ENCODE data around the gene CORO7.

Gene CORO7

DNA sequence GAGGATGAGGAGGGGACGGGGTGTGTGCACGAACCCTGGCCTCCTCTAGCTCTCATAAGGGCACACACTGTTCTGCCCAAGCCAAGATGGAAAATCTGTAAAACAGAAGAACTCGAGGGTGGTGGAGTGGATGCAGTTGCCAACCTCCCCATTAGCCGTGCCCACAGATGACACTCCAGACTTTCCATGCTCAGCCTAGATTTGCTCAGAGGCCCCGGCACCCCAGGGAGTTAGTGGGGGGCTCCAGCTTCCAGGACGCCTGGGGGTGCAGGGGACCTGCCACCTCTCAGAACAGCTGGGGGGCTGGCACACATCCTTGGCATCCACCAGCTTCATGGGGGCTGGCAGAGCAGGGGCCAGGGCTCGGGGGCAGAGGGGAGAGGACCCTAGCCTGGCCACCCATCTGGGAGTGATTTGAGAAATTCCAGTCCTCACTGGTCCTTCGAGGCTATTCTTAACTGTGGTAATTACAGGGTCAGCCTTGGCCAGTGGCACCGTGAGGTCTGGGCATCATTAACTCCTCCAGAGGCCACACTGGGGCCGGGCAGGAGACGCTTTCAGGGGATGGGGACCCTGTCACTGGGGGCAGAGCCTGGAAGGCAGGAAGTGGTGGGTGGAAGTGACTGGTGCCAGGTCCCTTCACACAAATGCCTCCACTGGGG, 30.5 kb downstream of the CORO7 start:
- DNase-seq (ENCODE audit: extremely low read depth in 1 of 2, low read depth in 1 of 2), result no peak

DNA sequence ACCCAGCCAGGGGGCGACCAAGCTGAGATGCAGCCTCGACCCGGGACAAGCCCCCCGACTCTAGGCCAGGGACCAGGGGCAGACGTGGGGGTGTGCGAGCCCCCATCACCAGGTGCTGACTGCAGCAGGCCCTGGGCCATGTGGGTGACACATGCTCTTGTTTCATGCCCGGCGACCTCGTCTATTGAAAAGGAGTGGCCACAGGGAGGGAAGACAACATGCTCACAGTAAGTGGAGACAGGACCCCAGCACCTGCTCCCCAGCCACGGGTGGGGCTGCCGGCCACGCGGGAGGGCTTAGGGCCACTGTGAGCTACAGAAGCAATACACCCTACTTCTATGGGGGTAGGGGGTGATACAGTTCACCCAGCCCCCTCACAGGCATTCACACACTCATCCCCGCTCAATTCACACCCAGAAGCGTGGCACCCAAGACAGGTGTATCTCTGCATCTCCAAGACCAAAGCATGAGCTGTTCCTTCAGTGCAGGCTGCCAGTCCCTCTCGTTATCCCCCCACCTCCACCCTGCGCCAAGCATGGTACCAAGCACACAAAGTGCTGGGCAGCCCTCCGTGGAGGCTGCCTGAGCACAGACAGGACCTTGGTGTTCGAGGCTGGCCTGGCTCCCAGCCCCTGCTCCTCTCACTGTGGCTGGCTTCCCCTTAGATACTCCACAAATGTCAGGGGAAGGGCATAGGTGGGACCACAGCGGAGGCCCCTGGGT, 31.2 kb downstream of the CORO7 start:
- DNase-seq (ENCODE audit: extremely low read depth in 1 of 2, low read depth in 1 of 2), result no peak

DNA sequence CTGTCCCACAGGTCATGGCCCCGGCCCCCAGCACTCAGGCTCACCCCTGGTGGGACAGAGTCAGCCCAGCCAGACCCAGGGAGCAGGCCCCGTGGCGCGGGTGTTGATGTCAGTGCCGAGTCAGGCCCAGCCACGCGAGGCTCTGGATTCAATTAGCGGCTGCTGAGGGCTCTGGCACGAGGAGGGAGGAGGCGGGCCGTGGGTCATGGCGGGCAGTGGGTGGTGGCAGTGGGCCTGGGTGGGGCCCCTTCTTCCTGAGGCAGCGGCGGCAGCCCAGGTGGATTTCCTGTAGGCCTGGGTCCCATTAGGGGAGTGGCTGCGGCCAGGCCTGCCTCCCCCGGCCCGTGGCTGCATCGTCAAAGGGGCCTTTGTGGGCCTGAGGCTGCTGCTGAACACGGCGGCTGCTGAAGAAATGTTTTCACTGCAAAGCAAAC, 31.9 kb downstream of the CORO7 start:
- DNase-seq (ENCODE audit: extremely low read depth in 1 of 2, low read depth in 1 of 2), result no peak

DNA sequence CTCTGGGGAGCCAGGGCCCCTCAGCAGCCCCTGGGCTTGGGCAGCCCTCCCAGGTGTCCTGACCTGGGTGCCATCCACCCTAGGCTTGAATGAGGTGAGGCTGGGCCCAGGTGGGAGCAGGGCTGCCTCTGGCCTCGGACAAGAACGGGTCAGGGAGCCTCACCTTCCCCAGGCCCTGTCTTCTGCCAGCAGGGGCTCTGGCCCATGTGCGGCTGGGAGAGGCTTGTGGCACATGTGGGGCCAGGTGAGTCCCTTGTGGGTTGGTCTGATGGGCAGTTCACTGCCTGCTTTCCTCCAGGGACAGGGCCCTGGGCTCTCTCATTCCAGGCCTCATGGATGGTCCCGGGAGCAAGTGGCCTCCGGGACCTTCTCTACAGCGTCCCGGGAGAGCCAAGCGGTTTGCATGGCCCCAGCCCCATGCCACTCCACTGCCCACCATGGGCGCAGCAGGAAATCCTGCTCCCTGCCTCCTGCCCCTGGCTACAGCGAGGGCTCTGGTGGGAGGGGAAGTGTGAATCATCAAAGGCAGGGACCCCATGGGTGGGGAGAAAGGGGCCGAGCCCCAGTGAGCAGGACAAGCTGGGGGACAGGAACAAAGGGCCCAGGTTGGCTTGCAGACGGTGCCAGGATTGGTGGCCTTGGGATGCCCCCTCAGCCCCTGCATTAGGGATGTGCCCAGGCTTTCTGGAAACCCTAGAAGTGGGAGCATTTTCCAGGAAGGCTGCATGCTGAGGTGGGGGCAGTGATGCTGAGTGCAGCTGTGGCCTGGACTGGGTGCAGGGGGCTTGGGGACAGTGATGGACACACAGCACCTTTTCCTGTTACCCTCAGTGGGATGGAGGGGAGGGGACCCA, 32.6 kb downstream of the CORO7 start:
- no peak for DNase-seq (ENCODE audit: extremely low read depth in 1 of 2, low read depth in 1 of 2)

DNA sequence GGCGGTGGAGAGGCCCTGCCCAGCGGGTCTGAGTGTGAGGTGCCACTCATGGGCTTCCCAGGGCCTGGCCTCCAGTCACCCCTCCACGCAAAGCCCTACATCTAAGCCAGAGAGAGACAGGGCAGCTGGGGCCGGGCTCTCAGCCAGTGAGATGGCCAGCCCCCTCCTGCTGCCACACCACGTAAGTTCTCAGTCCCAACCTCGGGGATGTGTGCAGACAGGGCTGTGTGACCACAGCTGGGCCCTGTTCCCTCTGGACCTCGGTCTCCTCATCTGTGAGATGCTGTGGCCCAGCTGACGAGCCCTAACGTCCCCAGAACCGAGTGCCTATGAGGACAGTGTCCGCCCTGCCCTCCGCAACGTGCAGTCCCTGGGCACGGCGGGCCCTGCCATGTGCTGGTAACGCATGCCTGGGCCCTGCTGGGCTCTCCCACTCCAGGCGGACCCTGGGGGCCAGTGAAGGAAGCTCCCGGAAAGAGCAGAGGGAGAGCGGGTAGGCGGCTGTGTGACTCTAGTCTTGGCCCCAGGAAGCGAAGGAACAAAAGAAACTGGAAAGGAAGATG, 33.5 kb downstream of the CORO7 start:
- no peak for DNase-seq (ENCODE audit: extremely low read depth in 1 of 2, low read depth in 1 of 2)

DNA sequence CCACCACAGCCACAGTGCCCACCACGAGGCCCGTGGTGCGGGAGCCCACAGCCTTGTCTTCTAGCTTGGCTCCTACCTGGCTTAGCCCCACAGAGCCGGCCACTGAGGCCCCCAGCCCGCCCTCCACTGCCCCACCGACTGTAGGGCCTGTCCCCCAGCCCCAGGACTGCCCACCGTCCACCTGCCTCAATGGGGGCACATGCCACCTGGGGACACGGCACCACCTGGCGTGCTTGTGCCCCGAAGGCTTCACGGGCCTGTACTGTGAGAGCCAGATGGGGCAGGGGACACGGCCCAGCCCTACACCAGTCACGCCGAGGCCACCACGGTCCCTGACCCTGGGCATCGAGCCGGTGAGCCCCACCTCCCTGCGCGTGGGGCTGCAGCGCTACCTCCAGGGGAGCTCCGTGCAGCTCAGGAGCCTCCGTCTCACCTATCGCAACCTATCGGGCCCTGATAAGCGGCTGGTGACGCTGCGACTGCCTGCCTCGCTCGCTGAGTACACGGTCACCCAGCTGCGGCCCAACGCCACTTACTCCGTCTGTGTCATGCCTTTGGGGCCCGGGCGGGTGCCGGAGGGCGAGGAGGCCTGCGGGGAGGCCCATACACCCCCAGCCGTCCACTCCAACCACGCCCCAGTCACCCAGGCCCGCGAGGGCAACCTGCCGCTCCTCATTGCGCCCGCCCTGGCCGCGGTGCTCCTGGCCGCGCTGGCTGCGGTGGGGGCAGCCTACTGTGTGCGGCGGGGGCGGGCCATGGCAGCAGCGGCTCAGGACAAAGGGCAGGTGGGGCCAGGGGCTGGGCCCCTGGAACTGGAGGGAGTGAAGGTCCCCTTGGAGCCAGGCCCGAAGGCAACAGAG, 34.2 kb downstream of the CORO7 start:
- no peak for DNase-seq (ENCODE audit: extremely low read depth in 1 of 2, low read depth in 1 of 2)

DNA sequence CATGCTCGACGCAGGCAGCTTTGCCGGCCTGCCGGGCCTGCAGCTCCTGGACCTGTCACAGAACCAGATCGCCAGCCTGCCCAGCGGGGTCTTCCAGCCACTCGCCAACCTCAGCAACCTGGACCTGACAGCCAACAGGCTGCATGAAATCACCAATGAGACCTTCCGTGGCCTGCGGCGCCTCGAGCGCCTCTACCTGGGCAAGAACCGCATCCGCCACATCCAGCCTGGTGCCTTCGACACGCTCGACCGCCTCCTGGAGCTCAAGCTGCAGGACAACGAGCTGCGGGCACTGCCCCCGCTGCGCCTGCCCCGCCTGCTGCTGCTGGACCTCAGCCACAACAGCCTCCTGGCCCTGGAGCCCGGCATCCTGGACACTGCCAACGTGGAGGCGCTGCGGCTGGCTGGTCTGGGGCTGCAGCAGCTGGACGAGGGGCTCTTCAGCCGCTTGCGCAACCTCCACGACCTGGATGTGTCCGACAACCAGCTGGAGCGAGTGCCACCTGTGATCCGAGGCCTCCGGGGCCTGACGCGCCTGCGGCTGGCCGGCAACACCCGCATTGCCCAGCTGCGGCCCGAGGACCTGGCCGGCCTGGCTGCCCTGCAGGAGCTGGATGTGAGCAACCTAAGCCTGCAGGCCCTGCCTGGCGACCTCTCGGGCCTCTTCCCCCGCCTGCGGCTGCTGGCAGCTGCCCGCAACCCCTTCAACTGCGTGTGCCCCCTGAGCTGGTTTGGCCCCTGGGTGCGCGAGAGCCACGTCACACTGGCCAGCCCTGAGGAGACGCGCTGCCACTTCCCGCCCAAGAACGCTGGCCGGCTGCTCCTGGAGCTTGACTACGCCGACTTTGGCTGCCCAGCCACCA, 35.1 kb downstream of the CORO7 start:
- DNase-seq (ENCODE audit: extremely low read depth in 1 of 2, low read depth in 1 of 2), result no peak

DNA sequence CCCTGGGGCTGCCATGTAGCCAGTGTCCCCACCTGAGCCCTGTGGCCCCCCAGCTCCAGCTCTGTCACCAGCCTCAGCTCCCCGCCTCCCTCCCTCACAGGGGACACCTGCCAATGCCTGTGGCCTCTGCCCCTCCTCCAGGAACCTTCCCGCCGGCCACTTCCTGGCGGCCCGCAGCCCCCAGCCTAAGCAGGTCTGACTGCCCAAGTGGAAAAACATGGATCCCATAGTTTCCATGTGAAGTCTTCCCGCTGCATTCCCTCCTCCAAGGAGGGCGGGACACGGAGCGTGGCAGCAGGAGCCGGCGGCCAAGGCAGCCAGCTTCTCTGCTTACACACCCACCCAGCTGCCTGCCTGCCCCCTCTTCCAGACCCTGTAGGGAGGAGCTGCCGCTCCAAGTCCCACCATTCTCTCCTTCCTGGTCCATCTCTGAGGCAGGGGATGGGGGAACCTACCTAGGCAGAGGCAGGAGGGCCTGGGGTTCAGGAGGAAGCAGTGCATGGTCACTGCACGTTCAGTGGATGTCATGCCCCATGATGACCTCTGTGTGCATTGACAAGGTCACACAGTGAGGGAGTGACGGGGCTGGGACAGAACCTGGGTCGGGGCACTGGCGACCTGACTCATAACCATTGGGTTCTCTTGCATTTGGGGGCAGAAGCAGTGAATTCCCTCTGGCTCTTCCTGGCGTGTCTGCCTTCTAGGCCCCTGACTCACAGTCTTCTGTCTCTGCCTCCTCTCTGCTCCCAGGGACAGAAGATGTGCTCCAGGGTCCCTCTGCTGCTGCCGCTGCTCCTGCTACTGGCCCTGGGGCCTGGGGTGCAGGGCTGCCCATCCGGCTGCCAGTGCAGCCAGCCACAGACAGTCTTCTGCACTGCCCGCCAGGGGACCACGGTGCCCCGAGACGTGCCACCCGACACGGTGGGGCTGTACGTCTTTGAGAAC, 36.0 kb downstream of the CORO7 start:
- DNase-seq (ENCODE audit: extremely low read depth in 1 of 2, low read depth in 1 of 2), result no peak

DNA sequence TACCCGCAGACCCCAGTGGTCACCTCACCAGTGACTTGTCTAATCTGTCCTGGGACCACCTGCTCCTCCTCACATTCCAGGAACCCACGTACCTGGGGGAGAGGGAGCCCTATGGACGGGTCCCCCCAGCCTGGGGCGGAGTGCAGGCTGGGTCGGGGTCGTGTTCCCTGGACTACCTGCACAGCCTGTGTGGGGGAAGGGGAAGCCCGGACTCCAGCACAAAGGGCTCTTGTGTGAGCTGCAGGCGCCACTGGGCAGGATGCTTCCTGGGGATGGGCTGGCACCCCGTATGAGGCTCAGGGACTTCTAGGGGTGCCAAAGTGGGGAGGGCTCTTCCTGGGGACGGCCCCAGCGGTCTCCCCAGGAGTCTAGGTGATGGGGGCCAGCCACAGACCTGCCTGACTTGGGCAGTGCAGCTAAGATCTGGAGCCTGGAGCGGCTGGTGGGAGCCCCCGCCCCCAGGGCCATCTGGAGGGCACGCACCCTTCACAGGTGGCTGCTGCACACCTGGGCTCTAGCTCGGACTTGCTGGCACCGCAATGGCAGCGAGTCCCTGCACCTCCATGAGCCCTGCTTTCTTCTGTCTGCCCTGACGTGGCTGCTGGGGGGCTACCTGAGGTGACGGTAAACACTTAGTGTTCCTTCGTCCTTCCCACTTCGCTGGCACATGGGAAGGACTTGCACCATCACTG, 37.3 kb downstream of the CORO7 start:
- DNase-seq (ENCODE audit: extremely low read depth in 1 of 2, low read depth in 1 of 2), result no peak

DNA sequence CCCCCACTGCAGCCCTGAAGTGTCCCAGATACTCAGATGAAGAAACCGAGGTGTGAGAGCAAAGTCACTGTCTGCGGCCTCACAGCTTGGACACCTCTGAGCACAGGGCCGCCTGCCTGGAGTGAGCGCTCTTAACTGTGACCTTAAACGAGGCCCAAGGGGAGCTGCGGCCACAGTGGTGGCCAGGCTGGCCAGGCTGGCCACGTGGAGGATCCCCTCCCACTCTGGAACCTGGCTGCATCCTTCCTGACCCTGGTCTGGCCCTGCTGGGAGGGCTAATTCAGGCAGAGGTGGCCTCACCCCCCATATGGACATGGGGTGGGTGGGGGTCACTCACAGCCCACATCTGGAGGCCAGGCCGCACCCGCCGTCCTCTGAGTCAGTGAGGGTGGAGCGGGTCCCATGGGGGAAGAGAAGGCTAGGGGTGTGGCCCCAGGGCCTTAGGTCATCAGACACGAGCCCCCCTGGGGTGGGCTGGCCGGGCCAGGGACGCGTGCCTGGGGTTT, 38.2 kb downstream of the CORO7 start:
- no peak for DNase-seq (ENCODE audit: extremely low read depth in 1 of 2, low read depth in 1 of 2)

DNA sequence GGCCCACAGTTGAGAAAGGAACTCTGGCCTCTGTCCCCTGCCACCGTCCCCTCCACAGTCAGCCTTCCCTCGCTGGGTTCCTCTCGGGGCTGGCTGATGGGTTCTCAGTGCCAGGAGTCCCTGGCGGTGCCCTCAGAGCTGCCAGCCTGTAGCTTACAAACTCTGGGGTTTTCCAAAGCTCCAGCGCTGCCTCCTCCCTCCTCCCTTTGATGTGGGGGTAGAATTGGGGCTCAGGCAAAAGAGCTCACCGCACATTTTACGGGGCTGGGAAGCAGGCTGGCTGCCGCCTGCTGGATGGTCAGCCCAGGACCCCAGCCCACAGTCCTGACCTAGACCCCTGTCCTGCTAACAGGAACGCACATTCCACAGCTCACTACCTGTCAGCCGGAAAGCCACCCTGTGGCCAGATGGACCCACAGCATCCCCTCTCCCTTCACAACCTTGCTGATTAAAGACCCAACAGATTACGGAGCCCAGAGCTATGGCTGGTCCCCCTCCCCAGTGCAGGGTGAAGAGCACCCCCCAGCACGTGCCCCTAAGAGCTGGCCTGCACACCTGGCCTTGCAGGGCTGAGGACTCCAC, 38.7 kb downstream of the CORO7 start:
- no peak for DNase-seq (ENCODE audit: extremely low read depth in 1 of 2, low read depth in 1 of 2)

DNA sequence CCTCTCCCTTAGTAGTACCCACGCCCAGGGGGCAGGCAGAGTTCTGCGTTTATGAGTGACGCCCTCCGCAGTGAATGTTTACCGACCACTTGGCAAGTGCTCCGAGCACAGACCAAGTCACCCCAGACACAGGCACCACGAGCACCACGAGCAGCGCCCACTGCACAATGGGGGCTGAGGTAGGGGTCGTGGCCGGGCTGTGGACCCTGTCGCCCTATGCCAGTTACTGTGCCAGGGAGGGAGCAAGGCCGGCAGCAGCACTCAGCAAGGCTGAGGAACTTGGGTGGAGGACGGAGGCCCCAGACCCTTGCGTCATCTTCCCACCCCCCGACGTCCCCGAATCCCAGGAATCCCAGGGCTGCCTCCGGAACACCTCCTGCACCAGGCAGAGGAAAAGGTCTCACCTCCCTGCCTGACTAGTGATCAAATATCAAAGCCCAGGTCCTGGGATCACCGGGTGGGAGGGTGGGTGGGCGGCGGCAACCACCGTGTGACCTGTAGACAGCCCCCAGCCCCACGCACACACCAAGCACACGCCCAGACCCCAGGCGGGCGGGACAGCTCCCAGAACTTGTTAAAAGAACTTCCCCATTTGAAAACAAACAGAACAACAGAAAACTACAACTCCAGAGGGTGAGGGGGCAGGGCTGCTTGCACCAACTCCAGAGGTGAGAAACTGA, 39.4 kb downstream of the CORO7 start:
- DNase-seq (ENCODE audit: extremely low read depth in 1 of 2, low read depth in 1 of 2), result no peak

DNA sequence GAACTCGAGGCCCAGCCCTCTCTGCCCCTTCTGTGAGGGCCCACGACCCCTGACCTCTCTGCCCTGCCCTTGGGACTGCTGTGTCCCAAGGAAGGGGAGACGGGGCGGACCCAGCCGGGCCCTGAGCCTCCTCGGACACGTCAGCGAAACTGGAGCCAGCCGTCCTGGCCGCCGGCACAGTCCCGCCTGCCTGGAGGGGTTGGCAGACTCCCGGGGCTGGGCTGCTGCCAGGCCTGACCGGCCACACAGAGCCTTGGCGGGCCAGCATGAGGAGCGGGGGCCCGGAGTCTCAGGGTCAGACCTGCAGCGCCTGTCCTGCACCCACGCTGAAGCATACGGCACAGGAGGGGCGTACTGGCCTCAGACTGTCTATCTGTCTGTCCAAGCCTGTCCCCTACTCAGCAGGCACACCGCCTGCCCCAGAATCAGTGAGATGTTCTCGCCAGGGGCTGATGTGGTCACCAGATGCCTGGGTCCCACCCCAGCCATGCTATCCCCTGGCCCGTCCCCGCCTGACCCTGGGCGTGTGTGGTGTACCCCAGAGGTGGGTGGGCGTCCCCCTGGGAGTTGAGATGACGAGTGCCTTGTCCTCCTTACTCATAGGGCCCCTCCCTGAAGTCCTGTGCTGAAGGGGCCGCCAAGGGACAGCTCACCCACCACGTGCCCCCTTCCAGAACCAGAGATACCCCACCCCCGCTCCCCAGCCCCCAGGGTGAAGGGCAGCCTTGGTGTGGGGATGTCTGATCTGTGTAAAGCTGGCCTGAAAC, 40.1 kb downstream of the CORO7 start:
- DNase-seq (ENCODE audit: extremely low read depth in 1 of 2, low read depth in 1 of 2), result no peak

DNA sequence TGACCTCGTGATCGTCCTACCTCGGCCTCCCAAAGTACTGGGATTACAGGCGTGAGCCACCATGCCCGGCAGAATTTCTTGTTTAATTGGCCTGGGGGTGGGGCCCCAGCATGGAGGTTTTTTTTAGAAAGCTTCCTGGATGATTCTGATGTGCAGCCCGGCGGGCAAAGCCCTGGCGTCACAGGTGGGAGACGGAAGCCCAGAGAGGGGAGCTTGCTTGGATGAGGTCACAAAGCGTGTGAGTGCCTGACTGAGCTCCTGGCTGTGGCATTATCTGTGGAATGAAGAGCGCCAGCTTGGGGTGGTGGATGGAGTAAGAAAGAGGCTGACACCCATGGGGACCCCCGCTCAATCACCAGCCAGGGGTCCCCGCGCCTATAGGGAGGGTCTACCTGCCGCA, 40.7 kb downstream of the CORO7 start:
- no peak for DNase-seq (ENCODE audit: extremely low read depth in 1 of 2, low read depth in 1 of 2)

DNA sequence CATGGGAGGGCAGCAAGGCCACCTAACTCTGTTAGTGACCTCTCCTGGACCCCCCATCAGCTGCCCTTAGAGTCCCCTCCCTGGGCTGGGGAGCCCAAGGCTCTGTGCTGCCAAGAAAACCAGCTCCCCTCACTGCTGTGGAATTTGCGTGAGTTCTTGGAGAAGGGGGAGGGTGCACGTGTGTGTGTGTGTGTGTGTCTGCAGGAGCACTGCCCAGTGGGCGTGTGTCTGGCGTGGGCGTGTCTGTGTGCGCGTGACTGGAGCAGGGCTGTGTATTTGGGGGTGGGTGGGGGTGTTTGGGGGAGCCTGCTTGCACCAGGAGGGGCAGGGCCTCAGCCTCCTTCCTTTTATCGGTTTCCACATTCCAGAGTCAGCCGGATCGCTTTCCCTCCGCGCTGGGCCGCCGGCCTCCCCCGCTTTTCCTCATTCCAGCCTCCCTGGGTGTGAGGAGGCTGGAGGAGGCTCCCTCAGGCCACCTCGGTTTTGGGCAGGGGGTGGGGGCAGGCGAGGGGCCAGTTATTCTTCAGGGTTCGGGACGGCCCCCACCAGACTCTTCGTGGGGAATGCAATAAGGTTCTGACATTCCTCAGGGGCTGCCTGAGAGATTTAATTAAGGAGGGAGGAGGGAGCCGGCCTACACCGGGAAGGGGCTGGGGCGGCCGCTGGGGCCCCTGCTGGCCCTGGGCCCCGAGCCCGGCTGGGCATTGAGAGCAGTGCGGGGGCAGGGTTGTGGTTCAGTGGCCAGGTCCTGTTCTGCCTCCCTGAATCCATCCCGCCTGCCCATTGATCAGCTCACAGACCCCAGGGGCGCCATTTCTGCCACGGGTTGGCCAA, 42.3 kb downstream of the CORO7 start:
- DNase-seq (ENCODE audit: extremely low read depth in 1 of 2, low read depth in 1 of 2), result no peak
